K562 (cell line): ENCODE measurements around the gene RNF123. TPM values are rescaled to one million over a fixed set of nuclear protein-coding genes. Genes with fewer than 3 reads are reported as not detected.

Source experiments
- CTCF ChIP-seq, 3 experiments: IDR thresholded peaks in 2 of 3; conservative IDR thresholded peaks in 1 of 3; 2 replicates each; pipeline ENCODE4 v1.5.1; 2011 to 2012; ENCODE audit warnings: low read length in 3 of 3, mild to moderate bottlenecking in 3 of 3, control low read depth in 2 of 3, improper control_type of control experiment in 1 of 3, inconsistent platforms in 1 of 3, low read depth in 1 of 3, mixed read lengths in 1 of 3, moderate library complexity in 1 of 3; ENCODE audit not compliant: insufficient read depth in 2 of 3
- ELF2 ChIP-seq: fragments of 250-450 bp; sonication (Bioruptor Pico); IDR thresholded peaks from 2 replicates; pipeline ENCODE4 v1.5.0; 2021; ENCODE audit warnings: mild to moderate bottlenecking
- NEUROD1 ChIP-seq: fragments of 150-350 bp; IDR thresholded peaks from 2 replicates; pipeline ENCODE4 v1.6.1; 2014; ENCODE audit warnings: borderline replicate concordance, low read length, low read depth; ENCODE audit not compliant: partially characterized antibody
- NFIX ChIP-seq: fragments of 250-450 bp; sonication (Bioruptor Pico); IDR thresholded peaks from 2 replicates; pipeline ENCODE4 v1.4.0; 2020; ENCODE audit warnings: low read depth, mild to moderate bottlenecking, moderate library complexity
- NR3C1 ChIP-seq: sonication (generic); formaldehyde crosslinking; IDR thresholded peaks from 2 replicates; pipeline ENCODE4 v1.8.1; 2022; ENCODE audit warnings: missing genetic modification reagents
- PRPF4 ChIP-seq: fragments of 200-400 bp; formaldehyde crosslinking; IDR thresholded peaks from one replicate; pipeline ENCODE4 v1.6.1; 2017; ENCODE audit warnings: low read length, low read depth, mild to moderate bottlenecking; ENCODE audit not compliant: insufficient read depth, poor library complexity, severe bottlenecking
- REST ChIP-seq, 2 experiments: fragments of 450-650 bp; formaldehyde crosslinking in 1 of 2; IDR thresholded peaks; 2 replicates each; pipeline versions ENCODE4 v1.4.0 to v1.6.1; 2014 to 2020; ENCODE audit warnings: mild to moderate bottlenecking in 2 of 2, borderline replicate concordance in 1 of 2, low read depth in 1 of 2
- SMC3 ChIP-seq: conservative IDR thresholded peaks from 2 replicates; pipeline ENCODE4 v1.6.1; 2011; ENCODE audit warnings: low read depth, low read length, improper control_type of control experiment; ENCODE audit not compliant: insufficient read depth
- VEZF1 ChIP-seq: fragments of 200-800 bp; sonication (Bioruptor generic); IDR thresholded peaks from 2 replicates; pipeline ENCODE4 v1.6.1; 2017; ENCODE audit warnings: missing genetic modification characterization, missing compliant biosample characterization
- ZNF224 ChIP-seq: sonication (generic); formaldehyde crosslinking; IDR thresholded peaks from 2 replicates; pipeline ENCODE4 v1.8.0; 2022; ENCODE audit warnings: mild to moderate bottlenecking, missing genetic modification reagents
- ZNF274 ChIP-seq: IDR thresholded peaks from 2 replicates; pipeline ENCODE4 v1.6.1; 2011; ENCODE audit warnings: low read depth, mild to moderate bottlenecking, low read length, moderate library complexity, borderline replicate concordance
- polyA plus RNA-seq, 8 experiments: library from polyadenylated mRNA; depleted of rRNA in 4 of 8; stranded (reverse) in 5 of 8; unstranded in 3 of 8; fragments of >200 nt; fragmentation: Nextera tagmentation in 2 of 8; fragmentation: Illumina TruSeq in 1 of 8; extraction: Ambion mirVana in 2 of 8; extraction: Trizol in 1 of 8; gene quantifications; 2 replicates each; pipeline versions ENCODE4 v1.2.1 to v1.2.3, GENCODE V29; 2011 to 2014; ENCODE audit warnings: inconsistent platforms in 1 of 8, missing spikeins in 1 of 8
- total RNA-seq, 7 experiments: library from RNA; depleted of rRNA in 6 of 7; stranded (reverse); fragments of >200 nt in 6 of 7; fragmentation: Illumina TruSeq in 2 of 7; extraction: Trizol in 2 of 7; gene quantifications; 2 replicates each; pipeline versions ENCODE4 v1.2.1 to v1.2.3, GENCODE V29; 2011 to 2021; ENCODE audit warnings: low replicate concordance in 1 of 7

The RNF123 gene
- total and polyA plus RNA-seq, 9 of the 15 experiments (the other 6 are each of a cell fraction or from before 2014, with no cell fraction given), result 8.7 to 53.1 (median 17.5) TPM

GRCh38 chr3:49656541-49657112 lies 32.7 kb upstream of the RNF123 start (continued):
- TF ChIP-seq REST (IDR thresholded peaks at IDR 0.05; ENCODE audit: borderline replicate concordance), result peak; percentile 49; the same call in 1 of the 2 replicates
- TF ChIP-seq REST (CRISPR knock-in tag; IDR thresholded peaks at IDR 0.05; ENCODE audit: low read depth), result no peak
- peak; percentile 72 for TF ChIP-seq VEZF1 (CRISPR knock-in tag)
- peak; percentile 36 to 58 (median 46); a peak in 5 of 6 replicates for TF ChIP-seq CTCF (IDR thresholded peaks at IDR 0.05 in 2 of 3, conservative IDR thresholded peaks at IDR 0.05 in 1 of 3; ENCODE audit: insufficient read depth in 2 of 3, low read depth in 1 of 3, low read length in 3 of 3)
- no peak for TF ChIP-seq ELF2
- TF ChIP-seq NR3C1 (CRISPR knock-in tag), result no peak
- no peak for TF ChIP-seq PRPF4
- no peak for TF ChIP-seq NEUROD1
- peak; percentile 20; the same call in 1 of the 2 replicates for TF ChIP-seq SMC3
- TF ChIP-seq ZNF224 (CRISPR knock-in tag), result no peak
- no peak for TF ChIP-seq NFIX (CRISPR knock-in tag)
- TF ChIP-seq ZNF274, result no peak
- TF ChIP-seq, all 486 proteins: peak for 8
